ENCODE data around the gene WWOX. TPM values are rescaled to one million over a fixed set of nuclear protein-coding genes. Genes with fewer than 3 reads are reported as not detected.
A peak's percentile ranks its signal among the peaks of the same experiment; 100 is the strongest.

WWOX gene
- total RNA-seq, 1 donor from 2014 or later, result 106 TPM

GRCh38 chr16:78060809-78061208 is 38.6 kb upstream of the WWOX start:
- H3K4me3 ChIP-seq, result no peak overlapping the region
- no peaks in the 10 kb centered on the region for H3K9me3 ChIP-seq
- H3K27me3 ChIP-seq, result no peaks in the 10 kb centered on the region
- H3K4me1 ChIP-seq, result peaks cover 0 to 6% of the 10 kb centered on the region in 2 donors
- no peak for DNase-seq (ENCODE audit: low spot score in 2 of 2)
- TF ChIP-seq, protein P1, sequence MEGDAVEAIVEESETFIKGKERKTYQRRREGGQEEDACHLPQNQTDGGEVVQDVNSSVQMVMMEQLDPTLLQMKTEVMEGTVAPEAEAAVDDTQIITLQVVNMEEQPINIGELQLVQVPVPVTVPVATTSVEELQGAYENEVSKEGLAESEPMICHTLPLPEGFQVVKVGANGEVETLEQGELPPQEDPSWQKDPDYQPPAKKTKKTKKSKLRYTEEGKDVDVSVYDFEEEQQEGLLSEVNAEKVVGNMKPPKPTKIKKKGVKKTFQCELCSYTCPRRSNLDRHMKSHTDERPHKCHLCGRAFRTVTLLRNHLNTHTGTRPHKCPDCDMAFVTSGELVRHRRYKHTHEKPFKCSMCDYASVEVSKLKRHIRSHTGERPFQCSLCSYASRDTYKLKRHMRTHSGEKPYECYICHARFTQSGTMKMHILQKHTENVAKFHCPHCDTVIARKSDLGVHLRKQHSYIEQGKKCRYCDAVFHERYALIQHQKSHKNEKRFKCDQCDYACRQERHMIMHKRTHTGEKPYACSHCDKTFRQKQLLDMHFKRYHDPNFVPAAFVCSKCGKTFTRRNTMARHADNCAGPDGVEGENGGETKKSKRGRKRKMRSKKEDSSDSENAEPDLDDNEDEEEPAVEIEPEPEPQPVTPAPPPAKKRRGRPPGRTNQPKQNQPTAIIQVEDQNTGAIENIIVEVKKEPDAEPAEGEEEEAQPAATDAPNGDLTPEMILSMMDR (IDR thresholded peaks at IDR 0.05), result no peak
- intact Hi-C loops (cut with DNase I), result no loop called here
- H3K36me3 ChIP-seq, result no peaks in the 10 kb centered on the region
- H3K27ac ChIP-seq, result no peak overlapping the region

DNA sequence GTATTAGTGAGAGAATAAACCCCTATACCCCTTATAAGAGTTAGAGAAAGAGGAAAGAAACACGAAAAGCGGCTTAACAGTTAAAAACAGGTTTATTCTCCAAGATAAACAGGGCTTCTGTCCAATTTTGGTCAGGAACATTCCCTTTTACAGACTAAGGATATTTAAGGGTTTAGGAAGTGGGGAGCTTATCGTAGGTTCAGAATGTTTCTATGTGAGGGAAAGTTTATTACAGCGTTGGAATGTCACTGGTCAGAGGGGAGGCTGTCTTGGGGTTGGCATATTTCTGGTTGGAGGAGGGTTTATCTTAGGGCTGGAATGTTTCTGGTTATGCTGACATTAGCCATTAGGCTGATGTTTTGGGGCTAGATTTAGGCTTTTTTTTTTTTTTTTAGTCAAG is 34.1 kb upstream of the WWOX start:
- no peaks in the 10 kb centered on the region for H3K27me3 ChIP-seq
- no peak for DNase-seq (ENCODE audit: low spot score in 2 of 2)
- peaks cover 0 to 13% of the 10 kb centered on the region in 2 donors for H3K4me1 ChIP-seq
- H3K4me3 ChIP-seq, result no peak overlapping the region
- intact Hi-C loops (cut with DNase I), result no loop called here
- H3K27ac ChIP-seq, result peak overlapping the region; percentile 0 to 61
- TF ChIP-seq, protein P1 (IDR thresholded peaks at IDR 0.05), result no peak
- no peaks in the 10 kb centered on the region for H3K9me3 ChIP-seq
- H3K36me3 ChIP-seq, result no peaks in the 10 kb centered on the region

DNA sequence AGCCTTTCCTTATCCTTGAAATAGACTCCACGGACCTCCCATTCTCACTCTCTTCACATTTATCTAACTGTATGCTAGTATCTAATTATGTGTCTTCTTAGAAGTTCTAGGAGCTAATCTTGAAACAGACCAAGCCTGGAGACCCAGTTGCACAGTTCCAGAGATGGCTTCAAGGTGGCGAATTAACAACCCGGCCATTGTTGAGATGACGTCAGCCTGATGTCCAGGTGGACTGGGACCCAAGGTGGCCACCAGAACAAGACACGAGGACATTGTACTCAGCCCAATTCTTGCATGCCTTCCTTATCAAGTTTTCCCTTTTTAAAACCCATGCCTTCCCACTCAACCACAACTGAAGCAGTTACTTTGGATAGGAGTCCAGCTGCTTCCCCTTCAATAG is 29.5 kb upstream of the WWOX start:
- TF ChIP-seq, protein P1 (IDR thresholded peaks at IDR 0.05), result no peak
- H3K4me3 ChIP-seq, result no peak overlapping the region
- H3K4me1 ChIP-seq, result peaks cover 0 to 8% of the 10 kb centered on the region in 2 donors
- H3K36me3 ChIP-seq, result no peaks in the 10 kb centered on the region
- no peak overlapping the region for H3K27ac ChIP-seq
- DNase-seq (ENCODE audit: low spot score in 2 of 2), result no peak
- H3K27me3 ChIP-seq, result no peaks in the 10 kb centered on the region
- intact Hi-C loops (cut with DNase I), result no loop called here
- no peaks in the 10 kb centered on the region for H3K9me3 ChIP-seq

DNA sequence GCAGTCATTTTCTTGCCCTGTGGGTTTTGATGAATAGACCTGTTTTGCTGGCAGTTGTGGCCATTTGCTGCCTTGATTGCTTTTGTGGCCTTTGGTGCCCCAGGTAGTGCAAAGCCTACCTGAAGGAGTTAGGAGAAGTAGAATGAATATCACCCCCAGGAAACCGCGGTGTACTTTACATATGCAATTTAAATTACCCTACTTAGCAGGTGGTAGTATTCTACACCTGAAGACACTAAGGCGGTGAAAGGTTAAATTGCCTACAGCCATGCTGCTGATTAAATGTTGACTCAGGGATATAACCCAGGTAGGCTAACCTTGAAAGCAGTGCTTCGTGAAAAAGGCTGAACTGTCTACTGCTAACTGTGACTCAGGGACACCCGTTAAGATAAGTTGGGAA is 27.2 kb upstream of the WWOX start:
- Histone ChIP-seq H3K27ac (no peak overlapping the region), H3K27me3 (no peaks in the 10 kb centered on the region), H3K36me3 (no peaks in the 10 kb centered on the region), H3K4me1 (no peaks in the 10 kb centered on the region), H3K4me3 (no peak overlapping the region), H3K9me3 (no peaks in the 10 kb centered on the region)
- no peak for DNase-seq (ENCODE audit: low spot score in 2 of 2)
- TF ChIP-seq, protein P1 (IDR thresholded peaks at IDR 0.05), result no peak
- intact Hi-C loops (cut with DNase I), result no loop called here

GRCh38 chr16:78075800-78076199 is 23.7 kb upstream of the WWOX start:
- no peaks in the 10 kb centered on the region for H3K36me3 ChIP-seq
- H3K4me1 ChIP-seq, result no peaks in the 10 kb centered on the region
- DNase-seq (ENCODE audit: low spot score in 2 of 2), result no peak
- H3K27ac ChIP-seq, result no peak overlapping the region
- intact Hi-C loops (cut with DNase I), result no loop called here
- no peaks in the 10 kb centered on the region for H3K9me3 ChIP-seq
- TF ChIP-seq, protein P1 (IDR thresholded peaks at IDR 0.05), result no peak
- no peak overlapping the region for H3K4me3 ChIP-seq
- no peaks in the 10 kb centered on the region for H3K27me3 ChIP-seq

DNA sequence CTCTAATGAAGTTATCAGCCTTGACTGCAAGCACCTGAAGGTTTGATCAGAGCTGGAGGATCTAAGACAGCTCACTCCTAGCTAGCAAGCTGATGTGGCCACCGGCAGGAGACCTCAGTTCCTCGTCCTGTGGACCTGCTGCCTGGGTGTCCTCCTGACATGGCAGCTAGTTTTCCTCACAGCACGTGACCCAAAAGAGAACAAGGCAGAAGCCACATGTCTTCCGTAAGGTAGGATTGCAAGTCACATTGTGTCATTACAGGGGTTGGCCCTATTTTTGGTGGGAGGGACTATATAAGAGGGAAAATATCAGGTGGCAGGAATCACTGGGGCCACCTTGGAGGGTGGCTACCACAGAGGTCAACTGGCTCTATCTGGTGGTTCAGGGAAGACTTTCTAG is 18.1 kb upstream of the WWOX start:
- H3K4me3 ChIP-seq, result no peak overlapping the region
- H3K36me3 ChIP-seq, result no peaks in the 10 kb centered on the region
- H3K27ac ChIP-seq, result no peak overlapping the region
- TF ChIP-seq, protein P1 (IDR thresholded peaks at IDR 0.05), result no peak
- intact Hi-C loops (cut with DNase I), result no loop called here
- no peaks in the 10 kb centered on the region for H3K9me3 ChIP-seq
- H3K4me1 ChIP-seq, result no peaks in the 10 kb centered on the region
- DNase-seq (ENCODE audit: low spot score in 2 of 2), result no peak
- H3K27me3 ChIP-seq, result no peaks in the 10 kb centered on the region
